ENCODE results near the gene MLXIPL.
"Not testable (repeated sequence)": the region's sequence is repeated elsewhere in the genome, so short reads cannot be mapped to it uniquely, and the experiment has no call there.

MLXIPL gene

GRCh38 chr7:73646785-73647724 is 22.7 kb upstream of the MLXIPL start:
- DNase-seq (ENCODE audit: low read depth) = no peak

GRCh38 chr7:73645643-73646174 is 21.4 kb upstream of the MLXIPL start:
- no peak for DNase-seq (ENCODE audit: low read depth)

GRCh38 chr7:73644688-73645286 is 20.5 kb upstream of the MLXIPL start:
- DNase-seq (ENCODE audit: low read depth) = no peak

- no peak for DNase-seq (ENCODE audit: low read depth)
These were observed 18.5 kb upstream of the MLXIPL start for GRCh38 chr7:73642834-73643233.

GRCh38 chr7:73638911-73639310 is 14.6 kb upstream of the MLXIPL start:
- DNase-seq (ENCODE audit: low read depth) = no peak

GRCh38 chr7:73635428-73636200 is 11.3 kb upstream of the MLXIPL start:
- DNase-seq (ENCODE audit: low read depth) = no peak

GRCh38 chr7:73633844-73634243 is 9.5 kb upstream of the MLXIPL start:
- no peak for DNase-seq (ENCODE audit: low read depth)

- no peak for DNase-seq (ENCODE audit: low read depth)
These were observed 9.0 kb upstream of the MLXIPL start for GRCh38 chr7:73633323-73633722.

- DNase-seq (ENCODE audit: low read depth) = no peak
These were observed 7.2 kb upstream of the MLXIPL start for GRCh38 chr7:73631558-73631957.

- no peak for DNase-seq (ENCODE audit: low read depth)
These were observed 4.2 kb upstream of the MLXIPL start for GRCh38 chr7:73628504-73628903.

GRCh38 chr7:73626814-73627213 is 2.5 kb upstream of the MLXIPL start:
- no peak for DNase-seq (ENCODE audit: low read depth)

GRCh38 chr7:73625276-73625675 is 954 bp upstream of the MLXIPL start:
- DNase-seq (ENCODE audit: low read depth) = no peak

GRCh38 chr7:73624669-73625001 is 313 bp upstream of the MLXIPL start:
- DNase-seq (ENCODE audit: low read depth) = no peak

GRCh38 chr7:73622909-73623797 is 1.2 kb downstream of the MLXIPL start:
- DNase-seq (ENCODE audit: low read depth) = no peak

GRCh38 chr7:73622527-73622908 is 1.8 kb downstream of the MLXIPL start:
- no peak for DNase-seq (ENCODE audit: low read depth)

GRCh38 chr7:73621168-73622063 is 2.9 kb downstream of the MLXIPL start:
- DNase-seq (ENCODE audit: low read depth) = no peak

- not testable (repeated sequence) for DNase-seq (ENCODE audit: low read depth)
These were observed 4.9 kb downstream of the MLXIPL start for GRCh38 chr7:73619394-73619793.

- no peak for DNase-seq (ENCODE audit: low read depth)
These were observed 5.8 kb downstream of the MLXIPL start for GRCh38 chr7:73618538-73618937.

GRCh38 chr7:73617520-73617919 is 6.8 kb downstream of the MLXIPL start:
- DNase-seq (ENCODE audit: low read depth) = not testable (repeated sequence)

GRCh38 chr7:73615886-73616285 is 8.4 kb downstream of the MLXIPL start:
- DNase-seq (ENCODE audit: low read depth) = no peak
